ENCODE results near the gene ODF2L.

- TF ChIP-seq CTCF (IDR thresholded peaks at IDR 0.05) (no peak), KAT7 (CRISPR knock-in tag; IDR thresholded peaks at IDR 0.05; ENCODE audit: borderline replicate concordance) (no peak), FOXJ3 (CRISPR knock-in tag; IDR thresholded peaks at IDR 0.05; ENCODE audit: borderline replicate concordance) (no peak), ESRRA (CRISPR knock-in tag; IDR thresholded peaks at IDR 0.05; ENCODE audit: borderline replicate concordance) (no peak), USF1 (CRISPR knock-in tag; IDR thresholded peaks at IDR 0.05) (no peak), NR2C2 (CRISPR knock-in tag; IDR thresholded peaks at IDR 0.05) (no peak), SMAD3 (CRISPR knock-in tag; IDR thresholded peaks at IDR 0.05; ENCODE audit: borderline replicate concordance) (no peak), SP1 (CRISPR knock-in tag; conservative IDR thresholded peaks at IDR 0.05) (no peak)
Measured at GRCh38 chr1:86324130-86324822, 71.8 kb downstream of the ODF2L start.

Measured in WTC11 (cell line).